KOPT-K1 (cell line): Measurements from ENCODE around the gene SLC25A52.

Experiments
- H3K27ac ChIP-seq: fragments of 200-600 bp; sonication (generic); 2 replicates; pipeline ENCODE4 v1.5.1; 2016; ENCODE audit warnings: antibody characterized with exemption, mild to moderate bottlenecking, low read depth, low read length; ENCODE audit not compliant: poor library complexity, severe bottlenecking
- H3K36me3 ChIP-seq: fragments of 200-600 bp; sonication (generic); 2 replicates; pipeline ENCODE4 v1.5.1; 2017; ENCODE audit warnings: antibody characterized with exemption, mild to moderate bottlenecking, low read length, moderate library complexity; ENCODE audit not compliant: insufficient read depth
- H3K9me3 ChIP-seq: fragments of 200-600 bp; sonication (generic); 2 replicates; pipeline ENCODE4 v1.5.1; 2017; ENCODE audit warnings: antibody characterized with exemption, low read length, mild to moderate bottlenecking; ENCODE audit not compliant: insufficient read depth, poor library complexity, severe bottlenecking

The SLC25A52 gene

GRCh38 chr18:31723639-31723989 is 37.1 kb downstream of the SLC25A52 start:
- Histone ChIP-seq H3K9me3 (peaks cover 12% of the 10 kb centered on the region), H3K27ac (no peak overlapping the region), H3K36me3 (no peaks in the 10 kb centered on the region)

- Histone ChIP-seq H3K36me3 (no peaks in the 10 kb centered on the region), H3K9me3 (peaks cover 14% of the 10 kb centered on the region), H3K27ac (no peak overlapping the region)
Measured at GRCh38 chr18:31722369-31722957, 38.2 kb downstream of the SLC25A52 start.

- Histone ChIP-seq H3K36me3 (no peaks in the 10 kb centered on the region), H3K27ac (no peak overlapping the region), H3K9me3 (peaks cover 14% of the 10 kb centered on the region)
Measured at GRCh38 chr18:31721601-31722000, 39.1 kb downstream of the SLC25A52 start.

GRCh38 chr18:31720867-31721266 is 39.8 kb downstream of the SLC25A52 start:
- Histone ChIP-seq H3K36me3 (no peaks in the 10 kb centered on the region), H3K27ac (no peak overlapping the region), H3K9me3 (peaks cover 14% of the 10 kb centered on the region)

GRCh38 chr18:31719363-31720006 is 41.2 kb downstream of the SLC25A52 start:
- Histone ChIP-seq H3K36me3 (no peaks in the 10 kb centered on the region), H3K9me3 (peaks cover 14% of the 10 kb centered on the region), H3K27ac (no peak overlapping the region)

- Histone ChIP-seq H3K27ac (no peak overlapping the region), H3K36me3 (no peaks in the 10 kb centered on the region), H3K9me3 (peaks cover 14% of the 10 kb centered on the region)
Measured at GRCh38 chr18:31718386-31718785, 42.3 kb downstream of the SLC25A52 start.

GRCh38 chr18:31716362-31716761 is 44.3 kb downstream of the SLC25A52 start:
- Histone ChIP-seq H3K9me3 (peaks cover 14% of the 10 kb centered on the region), H3K36me3 (no peaks in the 10 kb centered on the region), H3K27ac (no peak overlapping the region)

GRCh38 chr18:31711365-31712172 is 49.1 kb downstream of the SLC25A52 start:
- no peaks in the 10 kb centered on the region for H3K9me3 ChIP-seq
- no peaks in the 10 kb centered on the region for H3K36me3 ChIP-seq
- no peak overlapping the region for H3K27ac ChIP-seq

- no peaks in the 10 kb centered on the region for H3K36me3 ChIP-seq
- no peak overlapping the region for H3K27ac ChIP-seq
- no peaks in the 10 kb centered on the region for H3K9me3 ChIP-seq
Measured at GRCh38 chr18:31710826-31711225, 49.9 kb downstream of the SLC25A52 start.
